Measurements from ENCODE around the gene SLC22A23. TPM values are rescaled to one million over a fixed set of nuclear protein-coding genes. Genes with fewer than 3 reads are reported as not detected.
A peak's percentile ranks its signal among the peaks of the same experiment; 100 is the strongest.

The SLC22A23 gene
- polyA plus RNA-seq, 10 donors: 2.8 to 7.8 (median 3.7) TPM

- no peak for DNase-seq
These were observed 23.2 kb upstream of the SLC22A23 start for GRCh38 chr6:3480009-3480408.

- DNase-seq: no peak
These were observed 16.9 kb upstream of the SLC22A23 start for GRCh38 chr6:3473773-3474172.

GRCh38 chr6:3471711-3472110, 14.9 kb upstream of the SLC22A23 start:
- DNase-seq: no peak

- DNase-seq: no peak
These were observed 14.4 kb upstream of the SLC22A23 start for GRCh38 chr6:3471286-3471685.

GRCh38 chr6:3468585-3468984, 11.7 kb upstream of the SLC22A23 start:
- DNase-seq: no peak

- DNase-seq: no peak
These were observed 11.1 kb upstream of the SLC22A23 start for GRCh38 chr6:3467996-3468395.

GRCh38 chr6:3466488-3467219, 9.8 kb upstream of the SLC22A23 start:
- DNase-seq: no peak

- no peak for DNase-seq
These were observed 3.4 kb upstream of the SLC22A23 start for GRCh38 chr6:3460253-3460652.

GRCh38 chr6:3458706-3459421, 2.0 kb upstream of the SLC22A23 start:
- DNase-seq: no peak

- peak in 1 of 3 donors; percentile 51 for DNase-seq
These were observed 1.1 kb upstream of the SLC22A23 start for GRCh38 chr6:3457710-3458602.

- no peak for DNase-seq
These were observed 404 bp downstream of the SLC22A23 start for GRCh38 chr6:3456395-3456897.

GRCh38 chr6:3455569-3456394, 1.1 kb downstream of the SLC22A23 start:
- DNase-seq: peak in 1 of 3 donors; percentile 45

GRCh38 chr6:3455147-3455568, 1.7 kb downstream of the SLC22A23 start:
- peak in 1 of 3 donors; percentile 41 for DNase-seq

- no peak for DNase-seq
These were observed 2.4 kb downstream of the SLC22A23 start for GRCh38 chr6:3454273-3455010.

GRCh38 chr6:3453413-3454272, 3.2 kb downstream of the SLC22A23 start:
- no peak for DNase-seq

GRCh38 chr6:3451498-3451897, 5.4 kb downstream of the SLC22A23 start:
- DNase-seq: peak in 1 of 3 donors; percentile 42

GRCh38 chr6:3450888-3451287, 6.0 kb downstream of the SLC22A23 start:
- DNase-seq: no peak

GRCh38 chr6:3449750-3450305, 7.0 kb downstream of the SLC22A23 start:
- no peak for DNase-seq

- no peak for DNase-seq
These were observed 7.5 kb downstream of the SLC22A23 start for GRCh38 chr6:3449321-3449720.
